ENCODE measurements around the gene ELMO1.

DNA sequence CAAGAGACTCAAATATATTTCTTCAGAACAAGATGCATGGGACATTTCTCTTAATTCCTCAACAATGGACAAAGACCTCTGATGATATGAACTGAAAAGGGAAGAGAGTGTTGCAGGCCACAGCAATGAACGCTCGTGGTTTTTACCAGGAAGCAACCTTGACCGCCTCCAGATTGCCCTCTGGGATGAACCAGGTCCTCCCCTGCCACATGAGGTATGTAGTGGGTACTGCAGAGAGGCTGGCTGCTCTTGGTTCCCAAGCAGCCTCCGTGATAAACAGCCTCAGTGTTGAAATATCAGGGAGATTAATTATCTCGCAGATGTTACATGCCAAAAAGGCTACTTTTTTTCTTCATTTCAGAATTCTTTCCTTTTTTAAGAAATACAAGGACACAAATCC is 338.8 kb downstream of the ELMO1 start:
- TF ChIP-seq, protein P1, sequence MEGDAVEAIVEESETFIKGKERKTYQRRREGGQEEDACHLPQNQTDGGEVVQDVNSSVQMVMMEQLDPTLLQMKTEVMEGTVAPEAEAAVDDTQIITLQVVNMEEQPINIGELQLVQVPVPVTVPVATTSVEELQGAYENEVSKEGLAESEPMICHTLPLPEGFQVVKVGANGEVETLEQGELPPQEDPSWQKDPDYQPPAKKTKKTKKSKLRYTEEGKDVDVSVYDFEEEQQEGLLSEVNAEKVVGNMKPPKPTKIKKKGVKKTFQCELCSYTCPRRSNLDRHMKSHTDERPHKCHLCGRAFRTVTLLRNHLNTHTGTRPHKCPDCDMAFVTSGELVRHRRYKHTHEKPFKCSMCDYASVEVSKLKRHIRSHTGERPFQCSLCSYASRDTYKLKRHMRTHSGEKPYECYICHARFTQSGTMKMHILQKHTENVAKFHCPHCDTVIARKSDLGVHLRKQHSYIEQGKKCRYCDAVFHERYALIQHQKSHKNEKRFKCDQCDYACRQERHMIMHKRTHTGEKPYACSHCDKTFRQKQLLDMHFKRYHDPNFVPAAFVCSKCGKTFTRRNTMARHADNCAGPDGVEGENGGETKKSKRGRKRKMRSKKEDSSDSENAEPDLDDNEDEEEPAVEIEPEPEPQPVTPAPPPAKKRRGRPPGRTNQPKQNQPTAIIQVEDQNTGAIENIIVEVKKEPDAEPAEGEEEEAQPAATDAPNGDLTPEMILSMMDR (IDR thresholded peaks at IDR 0.05): no peak
- TF ChIP-seq POLR2A (IDR thresholded peaks at IDR 0.05): no peak

Data from transverse colon (tissue), 3 donors.